Stimulated activated CD4-positive, alpha-beta T cell treated with anti-CD3 and anti-CD28 coated beads, Interleukin-4, amount 100 ng/mL, for 24 hours (primary cell): ENCODE results near the gene IFT25.
"Not testable (repeated sequence)": the region's sequence is repeated elsewhere in the genome, so short reads cannot be mapped to it uniquely, and the experiment has no call there.

ENCODE experiments used
- DNase-seq: peaks from one replicate; pipeline ENCODE4 v3.0.0-alpha.2; 2020

IFT25 gene

GRCh38 chr1:53945433-53946251 lies at the start of gene IFT25:
Gene IFT25 (minus strand): TSS chr1:53945699. CDS start chr1:53940082, 5,617 bp downstream.
- DNase-seq = peak; percentile 99

- DNase-seq = not testable (repeated sequence)
Measured at GRCh38 chr1:53994516-53994915, 49.0 kb upstream of the IFT25 start.

- no peak for DNase-seq
Measured at GRCh38 chr1:53992085-53992874, 46.8 kb upstream of the IFT25 start.

- no peak for DNase-seq
Measured at GRCh38 chr1:53987880-53988279, 42.4 kb upstream of the IFT25 start.

- DNase-seq = no peak
Measured at GRCh38 chr1:53986458-53986857, 41.0 kb upstream of the IFT25 start.

- no peak for DNase-seq
Measured at GRCh38 chr1:53984726-53985125, 39.2 kb upstream of the IFT25 start.

GRCh38 chr1:53982763-53983104 lies 37.2 kb upstream of the IFT25 start:
- no peak for DNase-seq

GRCh38 chr1:53982034-53982762 lies 36.7 kb upstream of the IFT25 start:
- DNase-seq = no peak

- DNase-seq = no peak
Measured at GRCh38 chr1:53981220-53981619, 35.7 kb upstream of the IFT25 start.

- no peak for DNase-seq
Measured at GRCh38 chr1:53979712-53980450, 34.4 kb upstream of the IFT25 start.

- no peak for DNase-seq
Measured at GRCh38 chr1:53975861-53976260, 30.4 kb upstream of the IFT25 start.

GRCh38 chr1:53971718-53972117 lies 26.2 kb upstream of the IFT25 start:
- no peak for DNase-seq

- DNase-seq = not testable (repeated sequence)
Measured at GRCh38 chr1:53969323-53969722, 23.8 kb upstream of the IFT25 start.

- no peak for DNase-seq
Measured at GRCh38 chr1:53968125-53968513, 22.6 kb upstream of the IFT25 start.

- no peak for DNase-seq
Measured at GRCh38 chr1:53967409-53968124, 22.1 kb upstream of the IFT25 start.

GRCh38 chr1:53966794-53967193 lies 21.3 kb upstream of the IFT25 start:
- no peak for DNase-seq

- DNase-seq = no peak
Measured at GRCh38 chr1:53964109-53964508, 18.6 kb upstream of the IFT25 start.

GRCh38 chr1:53963460-53963859 lies 18.0 kb upstream of the IFT25 start:
- no peak for DNase-seq

- DNase-seq = no peak
Measured at GRCh38 chr1:53962395-53962794, 16.9 kb upstream of the IFT25 start.

- peak; percentile 21 for DNase-seq
Measured at GRCh38 chr1:53959664-53960250, 14.3 kb upstream of the IFT25 start.

- DNase-seq = no peak
Measured at GRCh38 chr1:53957194-53957818, 11.8 kb upstream of the IFT25 start.
